LNCAP (cell line): Measurements from ENCODE around the gene KLF12.

Experiments
- TF ChIP-seq, protein P1 (sequence below): fragments of 450-650 bp; IDR thresholded peaks from 2 replicates; pipeline ENCODE4 v1.5.1; 2017; ENCODE audit warnings: mild to moderate bottlenecking

Gene KLF12

GRCh38 chr13:74090397-74090796 lies 43.8 kb downstream of the KLF12 start:
- TF ChIP-seq, protein P1, sequence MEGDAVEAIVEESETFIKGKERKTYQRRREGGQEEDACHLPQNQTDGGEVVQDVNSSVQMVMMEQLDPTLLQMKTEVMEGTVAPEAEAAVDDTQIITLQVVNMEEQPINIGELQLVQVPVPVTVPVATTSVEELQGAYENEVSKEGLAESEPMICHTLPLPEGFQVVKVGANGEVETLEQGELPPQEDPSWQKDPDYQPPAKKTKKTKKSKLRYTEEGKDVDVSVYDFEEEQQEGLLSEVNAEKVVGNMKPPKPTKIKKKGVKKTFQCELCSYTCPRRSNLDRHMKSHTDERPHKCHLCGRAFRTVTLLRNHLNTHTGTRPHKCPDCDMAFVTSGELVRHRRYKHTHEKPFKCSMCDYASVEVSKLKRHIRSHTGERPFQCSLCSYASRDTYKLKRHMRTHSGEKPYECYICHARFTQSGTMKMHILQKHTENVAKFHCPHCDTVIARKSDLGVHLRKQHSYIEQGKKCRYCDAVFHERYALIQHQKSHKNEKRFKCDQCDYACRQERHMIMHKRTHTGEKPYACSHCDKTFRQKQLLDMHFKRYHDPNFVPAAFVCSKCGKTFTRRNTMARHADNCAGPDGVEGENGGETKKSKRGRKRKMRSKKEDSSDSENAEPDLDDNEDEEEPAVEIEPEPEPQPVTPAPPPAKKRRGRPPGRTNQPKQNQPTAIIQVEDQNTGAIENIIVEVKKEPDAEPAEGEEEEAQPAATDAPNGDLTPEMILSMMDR, result no peak

DNA sequence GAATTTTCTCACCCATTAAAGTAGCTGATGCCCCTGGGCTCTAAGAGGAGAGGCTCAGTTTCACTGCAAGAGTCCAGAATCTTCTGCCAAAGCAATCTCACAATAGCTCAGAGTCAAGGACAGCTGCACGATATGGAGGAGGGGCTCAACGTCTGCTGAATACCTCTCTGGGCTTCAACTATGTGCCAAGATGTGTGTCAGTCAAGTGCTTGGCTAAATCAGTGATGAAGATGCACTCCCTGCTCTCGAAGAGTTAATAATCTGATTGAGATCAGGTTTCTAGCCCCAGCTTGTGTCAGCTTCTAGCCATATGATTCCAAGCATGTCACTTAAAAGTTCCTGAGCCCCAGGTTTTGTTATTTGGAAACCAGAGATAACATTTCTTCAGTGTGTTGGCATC lies 46.8 kb downstream of the KLF12 start:
- TF ChIP-seq, protein P1, result no peak
